Ishikawa (cell line): Measurements from ENCODE around the gene ANKFY1.

Experiments
- CEBPB ChIP-seq: IDR thresholded peaks from 2 replicates; pipeline ENCODE4 v1.6.1; 2012
- CREB1 ChIP-seq: IDR thresholded peaks from 2 replicates; pipeline ENCODE4 v1.6.1; 2012; ENCODE audit warnings: low read depth
- EGR1 ChIP-seq: IDR thresholded peaks from 2 replicates; pipeline ENCODE4 v1.6.1; 2012
- EP300 ChIP-seq: IDR thresholded peaks from 2 replicates; pipeline ENCODE4 v1.6.1; 2012; ENCODE audit warnings: borderline replicate concordance
- FOXM1 ChIP-seq: IDR thresholded peaks from 2 replicates; pipeline ENCODE4 v1.6.1; 2012; ENCODE audit warnings: low read depth, borderline replicate concordance
- MAX ChIP-seq: IDR thresholded peaks from 2 replicates; pipeline ENCODE4 v1.6.1; 2012
- NFIC ChIP-seq: IDR thresholded peaks from 2 replicates; pipeline ENCODE4 v1.6.1; 2012
- RAD21 ChIP-seq: IDR thresholded peaks from 2 replicates; pipeline ENCODE4 v1.6.1; 2012; ENCODE audit warnings: low read depth
- TAF1 ChIP-seq: IDR thresholded peaks from 2 replicates; pipeline ENCODE4 v1.6.1; 2012; ENCODE audit warnings: low read depth, mild to moderate bottlenecking
- TCF12 ChIP-seq: IDR thresholded peaks from 2 replicates; pipeline ENCODE4 v1.6.1; 2012; ENCODE audit warnings: low read depth
- TEAD4 ChIP-seq: IDR thresholded peaks from 2 replicates; pipeline ENCODE4 v1.6.1; 2012
- YY1 ChIP-seq: IDR thresholded peaks from 2 replicates; pipeline ENCODE4 v1.6.1; 2012; ENCODE audit warnings: low read depth
- ZBTB7A ChIP-seq: IDR thresholded peaks from 2 replicates; pipeline ENCODE4 v1.6.1; 2012; ENCODE audit warnings: low read depth
- TF ChIP-seq, protein P1 (sequence below): IDR thresholded peaks from 2 replicates; pipeline ENCODE4 v1.6.1; 2012; ENCODE audit warnings: low read depth, mild to moderate bottlenecking
- TF ChIP-seq, protein P2 (sequence below): IDR thresholded peaks from 2 replicates; pipeline ENCODE4 v1.6.1; 2012

ANKFY1 gene

DNA sequence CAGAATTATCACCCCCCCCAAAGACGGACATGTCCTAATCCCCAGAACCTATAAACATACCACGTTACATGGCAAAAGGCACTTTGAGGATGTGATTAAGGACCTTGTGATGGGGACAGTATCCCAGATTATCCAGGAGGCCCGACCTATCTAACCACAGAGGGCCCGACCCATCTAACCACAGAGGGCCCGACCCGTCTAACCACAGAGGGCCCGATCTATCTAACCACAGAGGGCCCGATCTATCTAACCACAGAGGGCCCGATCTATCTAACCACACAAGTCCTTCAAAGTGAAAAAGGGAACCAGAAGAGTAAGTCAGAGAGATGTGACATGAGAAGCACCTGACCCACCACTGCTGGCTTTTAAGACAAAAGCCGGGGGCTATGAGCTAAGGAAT lies 56.8 kb downstream of the ANKFY1 start:
- TF ChIP-seq EGR1 (no peak), TEAD4 (no peak), CEBPB (no peak), TAF1 (no peak)
- TF ChIP-seq, protein P1, sequence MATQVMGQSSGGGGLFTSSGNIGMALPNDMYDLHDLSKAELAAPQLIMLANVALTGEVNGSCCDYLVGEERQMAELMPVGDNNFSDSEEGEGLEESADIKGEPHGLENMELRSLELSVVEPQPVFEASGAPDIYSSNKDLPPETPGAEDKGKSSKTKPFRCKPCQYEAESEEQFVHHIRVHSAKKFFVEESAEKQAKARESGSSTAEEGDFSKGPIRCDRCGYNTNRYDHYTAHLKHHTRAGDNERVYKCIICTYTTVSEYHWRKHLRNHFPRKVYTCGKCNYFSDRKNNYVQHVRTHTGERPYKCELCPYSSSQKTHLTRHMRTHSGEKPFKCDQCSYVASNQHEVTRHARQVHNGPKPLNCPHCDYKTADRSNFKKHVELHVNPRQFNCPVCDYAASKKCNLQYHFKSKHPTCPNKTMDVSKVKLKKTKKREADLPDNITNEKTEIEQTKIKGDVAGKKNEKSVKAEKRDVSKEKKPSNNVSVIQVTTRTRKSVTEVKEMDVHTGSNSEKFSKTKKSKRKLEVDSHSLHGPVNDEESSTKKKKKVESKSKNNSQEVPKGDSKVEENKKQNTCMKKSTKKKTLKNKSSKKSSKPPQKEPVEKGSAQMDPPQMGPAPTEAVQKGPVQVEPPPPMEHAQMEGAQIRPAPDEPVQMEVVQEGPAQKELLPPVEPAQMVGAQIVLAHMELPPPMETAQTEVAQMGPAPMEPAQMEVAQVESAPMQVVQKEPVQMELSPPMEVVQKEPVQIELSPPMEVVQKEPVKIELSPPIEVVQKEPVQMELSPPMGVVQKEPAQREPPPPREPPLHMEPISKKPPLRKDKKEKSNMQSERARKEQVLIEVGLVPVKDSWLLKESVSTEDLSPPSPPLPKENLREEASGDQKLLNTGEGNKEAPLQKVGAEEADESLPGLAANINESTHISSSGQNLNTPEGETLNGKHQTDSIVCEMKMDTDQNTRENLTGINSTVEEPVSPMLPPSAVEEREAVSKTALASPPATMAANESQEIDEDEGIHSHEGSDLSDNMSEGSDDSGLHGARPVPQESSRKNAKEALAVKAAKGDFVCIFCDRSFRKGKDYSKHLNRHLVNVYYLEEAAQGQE, result no peak
- TF ChIP-seq, protein P2, sequence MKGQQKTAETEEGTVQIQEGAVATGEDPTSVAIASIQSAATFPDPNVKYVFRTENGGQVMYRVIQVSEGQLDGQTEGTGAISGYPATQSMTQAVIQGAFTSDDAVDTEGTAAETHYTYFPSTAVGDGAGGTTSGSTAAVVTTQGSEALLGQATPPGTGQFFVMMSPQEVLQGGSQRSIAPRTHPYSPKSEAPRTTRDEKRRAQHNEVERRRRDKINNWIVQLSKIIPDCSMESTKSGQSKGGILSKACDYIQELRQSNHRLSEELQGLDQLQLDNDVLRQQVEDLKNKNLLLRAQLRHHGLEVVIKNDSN, result no peak

GRCh38 chr17:4205917-4206316 lies 57.9 kb downstream of the ANKFY1 start:
- TF ChIP-seq RAD21 (no peak), EGR1 (no peak), NFIC (no peak), EP300 (no peak), FOXM1 (no peak), ZBTB7A (no peak), MAX (no peak), CEBPB (no peak), TEAD4 (no peak), TAF1 (no peak), TCF12 (no peak)
- TF ChIP-seq, protein P2, result no peak

DNA sequence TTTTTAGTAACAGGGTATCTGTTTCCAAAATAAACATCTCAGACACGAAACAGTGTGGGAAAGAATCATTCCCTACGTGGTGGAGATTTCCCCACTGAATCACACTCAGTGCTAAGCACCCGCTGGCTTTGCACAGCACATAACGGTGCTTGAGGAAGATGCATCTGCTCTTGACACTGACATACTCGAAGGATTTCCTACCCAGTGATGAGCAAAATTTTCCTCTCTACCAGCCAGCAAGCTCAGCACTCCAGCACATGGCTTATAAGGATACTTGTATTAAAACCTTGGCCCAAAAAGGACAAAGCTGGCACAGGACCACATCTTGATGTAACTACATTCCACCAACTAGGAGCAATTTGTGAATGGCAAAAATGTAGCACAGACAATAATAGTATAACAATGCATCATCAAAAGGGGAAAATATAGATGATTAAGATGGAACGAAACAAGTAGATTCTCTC lies 59.0 kb downstream of the ANKFY1 start:
- TF ChIP-seq NFIC (no peak), ZBTB7A (no peak), EP300 (no peak), YY1 (no peak), CEBPB (no peak), TAF1 (no peak), MAX (no peak), TEAD4 (no peak)
- TF ChIP-seq, protein P1, result no peak
- TF ChIP-seq, protein P2, result no peak

- no peak for TF ChIP-seq FOXM1
- no peak for TF ChIP-seq EP300
- TF ChIP-seq, protein P1, result no peak
- TF ChIP-seq CREB1, result no peak
- TF ChIP-seq TAF1, result no peak
- TF ChIP-seq YY1, result no peak
- TF ChIP-seq CEBPB, result no peak
- no peak for TF ChIP-seq ZBTB7A
- no peak for TF ChIP-seq NFIC
- TF ChIP-seq TEAD4, result no peak
- TF ChIP-seq, protein P2, result no peak
- no peak for TF ChIP-seq EGR1
Observed at GRCh38 chr17:4204190-4204589, 59.6 kb downstream of the ANKFY1 start.

DNA sequence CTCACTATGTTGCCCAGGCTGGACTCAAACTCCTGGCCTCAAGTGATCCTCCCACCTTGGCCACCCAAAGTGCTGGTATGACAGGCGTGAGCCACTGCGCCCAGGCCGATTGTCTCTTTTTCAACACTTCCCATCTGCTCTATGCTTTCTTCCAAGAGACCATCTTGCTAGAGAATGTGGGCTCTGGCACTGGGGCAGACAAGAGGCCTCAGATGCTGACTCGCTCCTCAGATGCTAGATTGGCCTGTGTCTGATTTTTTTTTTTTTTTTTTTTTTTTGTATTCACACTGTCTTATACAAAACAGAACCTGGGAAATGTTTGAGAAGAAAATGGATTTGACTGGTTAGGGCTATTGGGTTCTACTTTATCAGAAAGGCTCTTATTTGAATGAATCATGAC lies 62.6 kb downstream of the ANKFY1 start:
- TF ChIP-seq, protein P1, result no peak
- TF ChIP-seq, protein P2, result no peak
- TF ChIP-seq EP300 (no peak), TCF12 (no peak), CREB1 (no peak), MAX (no peak), RAD21 (no peak), TAF1 (no peak), TEAD4 (no peak), CEBPB (no peak), ZBTB7A (no peak), YY1 (no peak), NFIC (no peak), EGR1 (no peak), FOXM1 (no peak)
